DMS53 treated with DMSO at 0.1 percent for 48 hours (cell line): ENCODE data around the gene KNSTRN.

ENCODE experiments used
- DNase-seq: peaks from one replicate; lab custom pipeline; 2025; ENCODE audit not compliant: unreplicated experiment; lab: John Stamatoyannopoulos, UW

KNSTRN gene

GRCh38 chr15:40397688-40398412 is 15.3 kb downstream of the KNSTRN start:
- no peak for DNase-seq

GRCh38 chr15:40398413-40398873 is 15.9 kb downstream of the KNSTRN start:
- DNase-seq: no peak

- no peak for DNase-seq
Observed at GRCh38 chr15:40399370-40399769, 16.8 kb downstream of the KNSTRN start.

- peak; percentile 72 for DNase-seq
Observed at GRCh38 chr15:40405501-40406381, 23.2 kb downstream of the KNSTRN start, which contains the start of gene IVD. Gene IVD (plus strand): TSS chr15:40405795. CDS start chr15:40405828, 33 bp downstream.

- DNase-seq: no peak
Observed at GRCh38 chr15:40407330-40407990, 24.9 kb downstream of the KNSTRN start.

GRCh38 chr15:40409366-40409765 is 26.8 kb downstream of the KNSTRN start:
- DNase-seq: no peak

- DNase-seq: no peak
Observed at GRCh38 chr15:40410476-40410875, 28.0 kb downstream of the KNSTRN start.

- no peak for DNase-seq
Observed at GRCh38 chr15:40412095-40412759, 29.7 kb downstream of the KNSTRN start.

- no peak for DNase-seq
Observed at GRCh38 chr15:40413036-40413435, 30.5 kb downstream of the KNSTRN start.

GRCh38 chr15:40414816-40415215 is 32.3 kb downstream of the KNSTRN start:
- no peak for DNase-seq

- no peak for DNase-seq
Observed at GRCh38 chr15:40415226-40415625, 32.7 kb downstream of the KNSTRN start.

GRCh38 chr15:40416056-40416455 is 33.5 kb downstream of the KNSTRN start:
- no peak for DNase-seq

GRCh38 chr15:40418126-40418525 is 35.6 kb downstream of the KNSTRN start:
- DNase-seq: no peak

GRCh38 chr15:40420071-40420713 is 37.7 kb downstream of the KNSTRN start:
- no peak for DNase-seq

GRCh38 chr15:40420793-40421192 is 38.3 kb downstream of the KNSTRN start:
- DNase-seq: no peak

- peak; percentile 19 for DNase-seq
Observed at GRCh38 chr15:40421246-40422157, 39.0 kb downstream of the KNSTRN start.

- DNase-seq: no peak
Observed at GRCh38 chr15:40424483-40425115, 42.1 kb downstream of the KNSTRN start.

GRCh38 chr15:40425681-40426080 is 43.2 kb downstream of the KNSTRN start:
- DNase-seq: no peak

GRCh38 chr15:40427188-40427587 is 44.7 kb downstream of the KNSTRN start:
- no peak for DNase-seq
